HG03095 (cell line): Measurements from ENCODE around the gene NPTXR.

ENCODE experiments used
- ATAC-seq: cut with Tn5 transposase; IDR thresholded peaks from one replicate; pipeline ENCODE4 v1.9.1; 2021; ENCODE audit warnings: moderate library complexity; ENCODE audit not compliant: unreplicated experiment

Gene NPTXR

GRCh38 chr22:38774496-38775166 lies 69.2 kb downstream of the NPTXR start:
- ATAC-seq, result no peak

- no peak for ATAC-seq
Observed at GRCh38 chr22:38773363-38773946, 70.4 kb downstream of the NPTXR start.

- ATAC-seq, result no peak
Observed at GRCh38 chr22:38772623-38772873, 71.3 kb downstream of the NPTXR start.

GRCh38 chr22:38770257-38770949 lies 73.4 kb downstream of the NPTXR start:
- ATAC-seq, result no peak
